Activated CD8-positive, alpha-beta T cell treated with anti-CD3 and anti-CD28 coated beads for 36 hours (primary cell): Measurements from ENCODE around the gene TRABD2B. TPM values are rescaled to one million over a fixed set of nuclear protein-coding genes. Genes with fewer than 3 reads are reported as not detected.

Experiments used
- ATAC-seq: fragments of 200-7000 bp; cut with Tn5 transposase; one replicate; pipeline ENCODE4 v1.10.0; 2021; ENCODE audit warnings: mild to moderate bottlenecking, moderate library complexity
- CTCF ChIA-PET: fragments of 350-600 bp; sonication (Branson Sonifier 250); formaldehyde crosslinking; loops from one replicate; lab custom pipeline; 2021; ENCODE audit warnings: antibody characterized with exemption; lab: Charles Lee
- POLR2A ChIA-PET: fragments of 350-600 bp; sonication (Branson Sonifier 250); formaldehyde crosslinking; loops from one replicate; lab custom pipeline; 2021; ENCODE audit warnings: antibody characterized with exemption; lab: Charles Lee
- DNase-seq: peaks from one replicate; pipeline ENCODE4 v3.0.0-alpha.2; 2020
- H3K27ac Mint-ChIP-seq: one replicate; pipeline ENCODE4 v1.8.0; 2021; ENCODE audit warnings: mild to moderate bottlenecking, mixed read lengths
- H3K27me3 Mint-ChIP-seq: one replicate; pipeline ENCODE4 v1.8.0; 2021; ENCODE audit warnings: mixed read lengths
- H3K36me3 Mint-ChIP-seq: one replicate; pipeline ENCODE4 v1.8.0; 2021; ENCODE audit warnings: low read depth, mixed read lengths
- H3K4me1 Mint-ChIP-seq: one replicate; pipeline ENCODE4 v1.8.0; 2021; ENCODE audit warnings: low read depth, mixed read lengths
- H3K4me3 Mint-ChIP-seq: one replicate; pipeline ENCODE4 v1.8.0; 2021; ENCODE audit warnings: mild to moderate bottlenecking, moderate library complexity, mixed read lengths
- H3K9me3 Mint-ChIP-seq: one replicate; pipeline ENCODE4 v1.8.0; 2021; ENCODE audit warnings: mixed read lengths
- CTCF ChIP-seq: fragments of 200-600 bp; IDR thresholded peaks from one replicate; pipeline ENCODE4 v1.8.0; 2022; ENCODE audit warnings: antibody characterized with exemption, mild to moderate bottlenecking
- intact Hi-C: fragments of 100-400 bp; cut with micrococcal nuclease; formaldehyde crosslinking; loops from one replicate; pipeline ENCODE4 v1.10.0; 2022
- total RNA-seq, 2 experiments: library from RNA; stranded (reverse); gene quantifications; one replicate each; pipeline ENCODE4 v1.2.3, GENCODE V29; 2021

Gene TRABD2B
- total RNA-seq, 2 experiments from 2014 or later = not detected

GRCh38 chr1:47745715-47746609 lies 251.2 kb downstream of the TRABD2B start:
- DNase-seq = no peak
- H3K4me1 Mint-ChIP-seq = no peaks in the 10 kb centered on the region
- H3K27ac Mint-ChIP-seq = no peak overlapping the region
- no peak for TF ChIP-seq CTCF
- CTCF ChIA-PET = interaction anchor here (0.8 to 1.7 kb wide), 2 partner anchors 10 to 18 kb away, joined by 3 to 5 read pairs; no protein-coding TSS in a partner anchor
- POLR2A ChIA-PET = no interaction called here
- no peak overlapping the region for H3K4me3 Mint-ChIP-seq
- peaks cover 9% of the 10 kb centered on the region for H3K27me3 Mint-ChIP-seq
- intact Hi-C loops = no loop called here
- H3K9me3 Mint-ChIP-seq = peaks cover 4% of the 10 kb centered on the region
- H3K36me3 Mint-ChIP-seq = no peaks in the 10 kb centered on the region
- no peak for ATAC-seq

- no peak overlapping the region for H3K4me3 Mint-ChIP-seq
- CTCF ChIA-PET = no interaction called here
- peaks cover 27% of the 10 kb centered on the region for H3K27me3 Mint-ChIP-seq
- H3K4me1 Mint-ChIP-seq = no peaks in the 10 kb centered on the region
- peaks cover 4% of the 10 kb centered on the region for H3K9me3 Mint-ChIP-seq
- intact Hi-C loops = no loop called here
- TF ChIP-seq CTCF = no peak
- POLR2A ChIA-PET = no interaction called here
- no peak for ATAC-seq
- no peaks in the 10 kb centered on the region for H3K36me3 Mint-ChIP-seq
- DNase-seq = no peak
- H3K27ac Mint-ChIP-seq = no peak overlapping the region
Observed at GRCh38 chr1:47742890-47743760, 254.1 kb downstream of the TRABD2B start.

GRCh38 chr1:47738560-47739182 lies 258.5 kb downstream of the TRABD2B start:
- DNase-seq (peak; percentile 7), ATAC-seq (no peak)
- Mint-ChIP-seq H3K9me3 (peaks cover 4% of the 10 kb centered on the region), H3K27ac (no peak overlapping the region), H3K27me3 (peaks cover 45% of the 10 kb centered on the region), H3K36me3 (no peaks in the 10 kb centered on the region), H3K4me1 (no peaks in the 10 kb centered on the region), H3K4me3 (no peak overlapping the region)
- TF ChIP-seq CTCF = peak; percentile 43
- intact Hi-C loops = no loop called here
- ChIA-PET CTCF (interaction anchor here (1.1 kb wide), 1 partner anchor 301 kb away, joined by 3 read pairs; the partner anchor contains the start of gene FOXD2), POLR2A (no interaction called here)

- Mint-ChIP-seq H3K27ac (no peak overlapping the region), H3K4me3 (no peak overlapping the region), H3K9me3 (no peaks in the 10 kb centered on the region), H3K27me3 (peaks cover 27% of the 10 kb centered on the region), H3K4me1 (peaks cover 2% of the 10 kb centered on the region), H3K36me3 (no peaks in the 10 kb centered on the region)
- intact Hi-C loops = no loop called here
- CTCF ChIA-PET = no interaction called here
- DNase-seq (no peak), ATAC-seq (no peak)
- no peak for TF ChIP-seq CTCF
- POLR2A ChIA-PET = no interaction called here
Observed at GRCh38 chr1:47732489-47732888, 264.7 kb downstream of the TRABD2B start.
